SJSA1 (cell line): ENCODE data around the gene SHISA9. TPM values are rescaled to one million over a fixed set of nuclear protein-coding genes. Genes with fewer than 3 reads are reported as not detected.

Experiments used
- DNase-seq, 2 experiments: peaks; one replicate each; pipeline ENCODE4 v3.0.0-alpha.2; 2015 to 2020; ENCODE audit warnings: low spot score in 2 of 2, low read depth in 1 of 2
- H3K27ac ChIP-seq: fragments of 250-450 bp; sonication (Bioruptor Pico); 2 replicates; pipeline ENCODE4 v1.5.1; 2020; ENCODE audit warnings: mild to moderate bottlenecking, moderate library complexity
- H3K27me3 ChIP-seq: fragments of 250-450 bp; sonication (Bioruptor Pico); replicated peaks from 2 replicates; pipeline ENCODE4 v1.5.1; 2020; ENCODE audit warnings: mild to moderate bottlenecking, moderate library complexity
- H3K36me3 ChIP-seq: fragments of 250-450 bp; sonication (Bioruptor Pico); 2 replicates; pipeline ENCODE4 v1.5.1; 2020; ENCODE audit warnings: mild to moderate bottlenecking
- H3K4me1 ChIP-seq: fragments of 250-450 bp; sonication (Bioruptor Pico); replicated peaks from 2 replicates; pipeline ENCODE4 v1.6.1; 2021; ENCODE audit warnings: mild to moderate bottlenecking
- H3K4me3 ChIP-seq: fragments of 250-450 bp; sonication (Bioruptor Pico); 2 replicates; pipeline ENCODE4 v1.5.1; 2020; ENCODE audit warnings: mild to moderate bottlenecking
- H3K9me3 ChIP-seq: fragments of 250-450 bp; sonication (Bioruptor Pico); replicated peaks from 2 replicates; pipeline ENCODE4 v1.5.1; 2020; ENCODE audit warnings: mild to moderate bottlenecking
- total RNA-seq: library from RNA; depleted of rRNA; stranded (reverse); fragments of >200 nt; shearing (Covaris generic); gene quantifications from 2 replicates; pipeline ENCODE4 v1.2.3, GENCODE V29; 2014

SHISA9 gene
- total RNA-seq, 1 experiment from 2014 or later: 0.03 TPM

- H3K4me1 ChIP-seq: no peaks in the 10 kb centered on the region
- H3K27me3 ChIP-seq: no peaks in the 10 kb centered on the region
- H3K27ac ChIP-seq: no peak overlapping the region
- no peak overlapping the region for H3K4me3 ChIP-seq
- H3K9me3 ChIP-seq: no peaks in the 10 kb centered on the region
- H3K36me3 ChIP-seq: no peaks in the 10 kb centered on the region
- DNase-seq: no peak
Observed at GRCh38 chr16:12881182-12881581, 20.2 kb upstream of the SHISA9 start.

- DNase-seq: no peak
- Histone ChIP-seq H3K4me3 (no peak overlapping the region), H3K9me3 (no peaks in the 10 kb centered on the region)
Observed at GRCh38 chr16:12881740-12882139, 19.7 kb upstream of the SHISA9 start.

GRCh38 chr16:12885742-12886141 lies 15.7 kb upstream of the SHISA9 start:
- no peaks in the 10 kb centered on the region for H3K4me1 ChIP-seq
- no peak overlapping the region for H3K27ac ChIP-seq
- H3K9me3 ChIP-seq: no peaks in the 10 kb centered on the region
- DNase-seq: no peak
- no peaks in the 10 kb centered on the region for H3K27me3 ChIP-seq
- no peak overlapping the region for H3K4me3 ChIP-seq
- no peaks in the 10 kb centered on the region for H3K36me3 ChIP-seq

More at GRCh38 chr16:12881740-12882139, 19.7 kb upstream of the SHISA9 start:
- Histone ChIP-seq H3K4me1 (no peaks in the 10 kb centered on the region), H3K36me3 (no peaks in the 10 kb centered on the region), H3K27me3 (no peaks in the 10 kb centered on the region), H3K27ac (no peak overlapping the region)

- no peaks in the 10 kb centered on the region for H3K27me3 ChIP-seq
- no peak overlapping the region for H3K27ac ChIP-seq
- no peak for DNase-seq
- H3K36me3 ChIP-seq: no peaks in the 10 kb centered on the region
- H3K4me3 ChIP-seq: no peak overlapping the region
- H3K4me1 ChIP-seq: no peaks in the 10 kb centered on the region
- H3K9me3 ChIP-seq: no peaks in the 10 kb centered on the region
Observed at GRCh38 chr16:12891836-12892235, 9.6 kb upstream of the SHISA9 start.

- H3K9me3 ChIP-seq: no peaks in the 10 kb centered on the region
- no peaks in the 10 kb centered on the region for H3K4me1 ChIP-seq
- no peak overlapping the region for H3K27ac ChIP-seq
- H3K36me3 ChIP-seq: no peaks in the 10 kb centered on the region
- no peak for DNase-seq
- H3K4me3 ChIP-seq: no peak overlapping the region
- H3K27me3 ChIP-seq: no peaks in the 10 kb centered on the region
Observed at GRCh38 chr16:12893050-12893750, 8.2 kb upstream of the SHISA9 start.

GRCh38 chr16:12896562-12896961 lies 4.8 kb upstream of the SHISA9 start:
- DNase-seq: no peak
- H3K27me3 ChIP-seq: peaks cover 13% of the 10 kb centered on the region
- no peak overlapping the region for H3K4me3 ChIP-seq
- no peaks in the 10 kb centered on the region for H3K9me3 ChIP-seq
- H3K4me1 ChIP-seq: no peaks in the 10 kb centered on the region
- H3K27ac ChIP-seq: no peak overlapping the region
- no peaks in the 10 kb centered on the region for H3K36me3 ChIP-seq

- Histone ChIP-seq H3K9me3 (no peaks in the 10 kb centered on the region), H3K4me1 (no peaks in the 10 kb centered on the region), H3K27me3 (peaks cover 29% of the 10 kb centered on the region), H3K36me3 (no peaks in the 10 kb centered on the region), H3K27ac (no peak overlapping the region), H3K4me3 (no peak overlapping the region)
- no peak for DNase-seq
Observed at GRCh38 chr16:12898551-12898950, 2.8 kb upstream of the SHISA9 start.

- H3K4me3 ChIP-seq: no peak overlapping the region
- peaks cover 35% of the 10 kb centered on the region for H3K27me3 ChIP-seq
Observed at GRCh38 chr16:12899529-12900143, 1.8 kb upstream of the SHISA9 start.

GRCh38 chr16:12900156-12900555 lies 1.2 kb upstream of the SHISA9 start:
- Histone ChIP-seq H3K27me3 (peaks cover 35% of the 10 kb centered on the region), H3K36me3 (no peaks in the 10 kb centered on the region), H3K27ac (no peak overlapping the region), H3K4me1 (no peaks in the 10 kb centered on the region), H3K4me3 (no peak overlapping the region), H3K9me3 (no peaks in the 10 kb centered on the region)
- DNase-seq: no peak

More at GRCh38 chr16:12899529-12900143, 1.8 kb upstream of the SHISA9 start:
- Histone ChIP-seq H3K27ac (no peak overlapping the region), H3K4me1 (no peaks in the 10 kb centered on the region), H3K9me3 (no peaks in the 10 kb centered on the region), H3K36me3 (no peaks in the 10 kb centered on the region)
- no peak for DNase-seq

GRCh38 chr16:12900599-12901203 lies 697 bp upstream of the SHISA9 start:
- Histone ChIP-seq H3K27me3 (peaks cover 35% of the 10 kb centered on the region), H3K36me3 (no peaks in the 10 kb centered on the region), H3K4me3 (no peak overlapping the region), H3K27ac (no peak overlapping the region), H3K4me1 (no peaks in the 10 kb centered on the region), H3K9me3 (no peaks in the 10 kb centered on the region)
- DNase-seq: no peak

GRCh38 chr16:12901204-12901596 lies 198 bp upstream of the SHISA9 start:
- Histone ChIP-seq H3K36me3 (no peaks in the 10 kb centered on the region), H3K27me3 (peaks cover 35% of the 10 kb centered on the region), H3K9me3 (no peaks in the 10 kb centered on the region), H3K4me3 (no peak overlapping the region), H3K27ac (no peak overlapping the region), H3K4me1 (no peaks in the 10 kb centered on the region)
- no peak for DNase-seq

GRCh38 chr16:12902511-12903372 lies 1.3 kb downstream of the SHISA9 start:
- no peaks in the 10 kb centered on the region for H3K36me3 ChIP-seq
- H3K9me3 ChIP-seq: no peaks in the 10 kb centered on the region
- H3K27ac ChIP-seq: no peak overlapping the region
- no peak for DNase-seq
- no peak overlapping the region for H3K4me3 ChIP-seq
- no peaks in the 10 kb centered on the region for H3K4me1 ChIP-seq
- peaks cover 35% of the 10 kb centered on the region for H3K27me3 ChIP-seq

- Histone ChIP-seq H3K27ac (no peak overlapping the region), H3K36me3 (no peaks in the 10 kb centered on the region), H3K27me3 (peaks cover 35% of the 10 kb centered on the region), H3K4me1 (no peaks in the 10 kb centered on the region), H3K9me3 (no peaks in the 10 kb centered on the region), H3K4me3 (no peak overlapping the region)
- no peak for DNase-seq
Observed at GRCh38 chr16:12903407-12904328, 2.3 kb downstream of the SHISA9 start.
